GM21737 (cell line): ENCODE results near the gene ZNF248.
"Not testable (repeated sequence)": the region's sequence is repeated elsewhere in the genome, so short reads cannot be mapped to it uniquely, and the experiment has no call there.

Experiments
- ATAC-seq: cut with Tn5 transposase; IDR thresholded peaks from one replicate; pipeline ENCODE4 v1.9.1; 2021; ENCODE audit warnings: mild to moderate bottlenecking, moderate library complexity; ENCODE audit not compliant: unreplicated experiment

ZNF248 gene

DNA sequence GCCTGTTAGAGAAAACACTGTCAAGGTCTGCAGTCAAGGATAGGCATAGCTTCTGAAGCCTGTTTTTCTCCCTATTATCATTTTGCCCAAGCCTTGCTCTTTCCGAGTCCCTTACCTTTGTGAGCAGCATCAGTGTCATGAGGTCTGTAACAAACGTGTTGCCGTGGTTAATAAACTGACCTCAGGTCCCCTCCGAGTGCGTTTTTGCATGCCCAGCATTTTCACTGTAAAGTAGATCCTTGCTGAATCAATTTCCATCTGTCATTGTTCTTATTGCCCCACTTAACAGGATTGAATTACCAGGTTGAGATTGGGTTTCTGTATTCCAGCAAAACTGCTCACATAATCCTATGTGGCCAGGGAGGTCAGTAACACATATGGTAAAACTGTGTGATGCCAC is 110.3 kb downstream of the ZNF248 start:
- no peak for ATAC-seq

DNA sequence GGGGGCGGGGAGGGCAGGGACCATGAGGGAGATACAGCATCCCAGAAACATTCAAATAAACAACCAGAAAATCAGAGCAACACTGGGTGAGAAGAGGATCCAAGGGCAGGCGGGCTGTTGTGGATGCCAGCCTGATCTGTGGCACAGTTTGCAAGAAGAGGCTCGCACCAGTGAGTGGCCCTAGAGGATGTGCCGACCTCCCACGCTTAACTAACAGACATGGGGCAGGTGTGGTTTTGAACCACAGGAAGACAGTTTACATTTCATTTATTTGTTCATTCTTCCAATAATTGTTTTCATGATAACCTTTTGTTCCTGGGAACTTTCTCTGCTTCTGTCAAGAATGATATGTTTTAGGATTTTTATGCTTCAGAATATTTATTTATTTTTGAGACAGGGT is 115.6 kb downstream of the ZNF248 start:
- ATAC-seq = no peak

DNA sequence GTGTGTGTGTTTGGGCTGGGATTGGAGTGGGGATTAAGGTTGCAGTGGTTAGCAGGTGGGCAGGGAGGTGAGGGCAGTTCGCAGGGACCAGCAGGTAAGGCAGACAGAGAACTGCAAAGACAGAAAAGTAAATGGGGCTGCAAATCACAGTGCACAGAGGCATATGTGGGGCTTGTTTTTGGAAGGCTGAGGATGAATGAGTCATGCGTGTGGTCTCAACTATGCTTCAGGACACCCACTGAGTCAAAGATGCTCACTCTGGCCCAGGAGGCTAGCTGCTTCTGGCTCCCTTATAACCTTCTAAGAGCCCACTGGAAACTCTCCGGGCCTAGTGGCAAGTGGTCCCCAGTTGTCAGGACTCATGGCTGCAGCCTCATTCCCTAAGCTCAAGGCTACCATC is 118.2 kb downstream of the ZNF248 start:
- ATAC-seq = no peak

DNA sequence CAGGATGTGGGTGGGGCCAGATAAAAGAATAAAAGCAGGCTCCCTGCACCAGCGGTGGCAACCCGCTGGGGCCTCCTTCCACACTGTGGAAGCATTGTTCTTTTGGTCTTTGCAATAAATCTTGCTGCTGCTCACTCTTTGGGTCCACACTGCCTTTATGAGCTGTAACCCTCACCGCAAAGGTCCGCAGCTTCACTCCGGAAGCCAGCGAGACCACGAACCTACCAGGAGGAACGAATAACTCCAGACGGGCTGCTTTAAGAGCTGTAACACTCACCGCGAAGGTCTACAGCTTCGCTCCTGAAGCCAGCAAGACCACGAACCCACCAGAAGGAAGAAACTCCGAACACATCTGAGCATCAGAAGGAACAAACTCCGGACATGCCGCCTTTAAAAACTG is 119.2 kb downstream of the ZNF248 start:
- not testable (repeated sequence) for ATAC-seq

DNA sequence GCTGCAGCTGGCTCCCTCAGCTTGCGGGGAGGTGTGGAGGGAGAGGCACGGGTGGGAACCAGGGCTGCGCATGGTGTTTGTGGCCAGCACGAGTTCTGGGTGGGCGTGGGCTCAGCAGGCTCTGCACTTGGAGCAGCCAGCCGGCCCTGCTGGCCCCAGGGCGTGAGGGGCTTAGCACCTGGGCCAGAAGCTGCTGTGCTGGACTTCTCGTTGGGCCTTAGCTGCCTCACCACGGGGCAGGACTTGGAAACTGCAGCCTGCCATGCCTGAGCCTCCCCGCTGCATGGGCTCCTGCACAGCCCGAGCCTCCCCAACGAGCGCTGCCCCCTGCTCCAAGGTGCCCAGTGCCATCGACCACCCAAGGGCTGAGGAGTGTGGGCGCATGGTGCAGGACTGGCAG is 120.1 kb downstream of the ZNF248 start:
- no peak for ATAC-seq

DNA sequence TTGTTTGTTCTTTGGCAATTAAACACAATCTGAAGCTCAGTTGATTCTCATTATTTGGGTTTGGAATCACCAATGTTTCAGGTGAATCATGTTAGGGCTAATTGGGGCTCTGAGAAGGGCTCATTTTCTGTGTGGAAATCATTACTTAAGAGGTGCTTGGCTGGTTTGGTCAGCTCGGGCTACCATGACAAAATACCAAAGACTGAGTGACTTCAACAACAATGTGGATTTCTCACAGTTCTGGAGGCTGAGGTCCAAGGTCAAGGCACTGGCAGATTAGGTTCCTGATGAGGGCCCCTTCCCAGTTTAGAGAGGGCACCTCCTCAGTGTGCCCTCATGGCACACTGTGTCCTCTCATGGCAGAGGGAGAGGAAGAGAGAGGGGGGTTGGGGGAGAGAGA is 121.3 kb downstream of the ZNF248 start:
- ATAC-seq = no peak

DNA sequence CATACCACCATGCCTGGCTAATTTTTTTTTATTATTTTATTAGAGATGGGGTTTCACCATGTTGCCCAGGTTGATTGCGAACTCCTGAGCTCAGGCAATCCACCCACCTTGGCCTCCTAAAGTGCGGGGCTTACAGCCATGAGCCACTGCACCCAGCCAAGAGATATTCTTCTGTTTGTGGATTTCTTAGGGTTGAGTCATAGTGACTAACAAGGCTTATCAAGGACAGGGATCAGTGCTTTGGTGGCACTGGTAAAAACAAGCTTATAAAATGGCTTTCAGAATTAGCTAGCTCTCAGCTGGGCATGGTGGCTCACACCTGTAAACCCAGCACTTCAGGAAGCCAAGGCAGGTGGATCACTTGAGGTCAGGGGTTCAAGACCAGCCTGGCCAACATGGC is 122.4 kb downstream of the ZNF248 start:
- no peak for ATAC-seq
